ENCODE results near the gene LAPTM5. TPM values are rescaled to one million over a fixed set of nuclear protein-coding genes. Genes with fewer than 3 reads are reported as not detected.

LAPTM5 gene
- total and polyA plus RNA-seq, 2 donors (not counting 1 experiment from before 2014, with no cell fraction given) = 1,384 to 1,519 TPM

DNA sequence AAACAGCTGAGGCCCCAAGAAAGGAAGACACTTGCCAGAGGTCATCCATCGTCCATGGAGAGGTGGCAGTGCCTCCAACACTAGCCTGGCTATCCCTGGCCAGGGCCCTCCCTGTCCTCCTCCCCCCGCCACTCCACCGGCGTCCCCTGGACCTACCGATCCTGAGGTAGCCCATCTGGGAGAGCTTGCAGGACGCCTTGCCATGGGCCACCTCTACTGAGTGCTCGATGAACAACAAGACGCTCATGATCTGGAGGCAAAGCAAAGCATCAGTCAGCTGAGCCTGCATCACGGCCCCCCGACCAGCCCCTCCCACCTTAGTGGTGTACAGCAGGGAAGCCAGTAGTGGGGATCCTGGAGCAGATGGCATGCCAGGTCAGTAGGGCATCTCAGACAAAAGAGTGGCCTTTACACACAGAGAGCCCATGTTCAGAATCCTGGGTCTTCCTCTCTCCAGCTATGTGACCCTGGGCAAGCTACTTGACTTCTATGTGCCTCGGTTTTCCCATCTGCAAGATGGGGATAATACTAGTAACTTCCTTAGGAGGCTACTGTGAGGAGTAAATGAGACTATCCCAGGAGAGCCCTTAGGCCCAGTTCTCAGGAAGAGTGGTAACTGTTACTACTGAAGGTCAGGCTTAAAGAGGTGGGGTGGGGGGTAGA lies 15.1 kb downstream of the LAPTM5 start:
- H3K79me2 ChIP-seq (ENCODE audit: control insufficient read depth, insufficient read depth, low read length) = peaks cover 99% of the 10 kb centered on the region
- no peak overlapping the region for H3K9ac ChIP-seq (ENCODE audit: low read length)
- ATAC-seq (ENCODE audit: low read depth) (no peak), DNase-seq (no peak)
- POLR2A ChIA-PET = interaction anchor here (0.7 to 10.4 kb wide), 5 partner anchors 8 to 323 kb away, joined by 3 to 152 read pairs (median 3); partner anchors contain the start of genes LAPTM5 and PUM1
- no peak overlapping the region for H2AFZ ChIP-seq (ENCODE audit: insufficient read depth, low read depth, low read length, poor library complexity, severe bottlenecking)
- H4K20me1 ChIP-seq (ENCODE audit: control insufficient read depth, insufficient read depth, low read length, poor library complexity, severe bottlenecking) = peaks cover 95% of the 10 kb centered on the region
- peaks cover 78 to 99% of the 10 kb centered on the region in 2 donors for H3K4me1 ChIP-seq (ENCODE audit: control insufficient read depth in 2 of 2, insufficient read depth in 2 of 2, low read length in 2 of 2)
- intact Hi-C loops (cut with micrococcal nuclease) = loop anchor here (2.0 to 5.0 kb wide), 2 partner anchors 24 to 35 kb away; no protein-coding TSS in a partner anchor
- H3K9me3 ChIP-seq (ENCODE audit: control extremely low read depth in 1 of 3, control insufficient read depth in 2 of 3, insufficient read depth in 1 of 3, low read length in 2 of 3) = no peaks in the 10 kb centered on the region
- peak overlapping the region; percentile 78 for H3K4me3 Mint-ChIP-seq
- H3K27me3 Mint-ChIP-seq = no peaks in the 10 kb centered on the region
- H3K4me1 Mint-ChIP-seq = peaks cover 94% of the 10 kb centered on the region
- peaks cover 2 to 88% of the 10 kb centered on the region in 2 experiments for H3K36me3 ChIP-seq (replicated peaks in 1 of 2; ENCODE audit: control extremely low read depth in 1 of 2, control insufficient read depth in 1 of 2, extremely low read depth in 1 of 2, insufficient read depth in 2 of 2, low read length in 1 of 2)
- no peaks in the 10 kb centered on the region for H3K9me3 Mint-ChIP-seq (ENCODE audit: insufficient read depth)
- no peak for TF ChIP-seq EZH2 (IDR thresholded peaks at IDR 0.05; ENCODE audit: borderline replicate concordance, insufficient read depth, low read depth, low read length, poor library complexity, severe bottlenecking)
- TF ChIP-seq, protein P1, sequence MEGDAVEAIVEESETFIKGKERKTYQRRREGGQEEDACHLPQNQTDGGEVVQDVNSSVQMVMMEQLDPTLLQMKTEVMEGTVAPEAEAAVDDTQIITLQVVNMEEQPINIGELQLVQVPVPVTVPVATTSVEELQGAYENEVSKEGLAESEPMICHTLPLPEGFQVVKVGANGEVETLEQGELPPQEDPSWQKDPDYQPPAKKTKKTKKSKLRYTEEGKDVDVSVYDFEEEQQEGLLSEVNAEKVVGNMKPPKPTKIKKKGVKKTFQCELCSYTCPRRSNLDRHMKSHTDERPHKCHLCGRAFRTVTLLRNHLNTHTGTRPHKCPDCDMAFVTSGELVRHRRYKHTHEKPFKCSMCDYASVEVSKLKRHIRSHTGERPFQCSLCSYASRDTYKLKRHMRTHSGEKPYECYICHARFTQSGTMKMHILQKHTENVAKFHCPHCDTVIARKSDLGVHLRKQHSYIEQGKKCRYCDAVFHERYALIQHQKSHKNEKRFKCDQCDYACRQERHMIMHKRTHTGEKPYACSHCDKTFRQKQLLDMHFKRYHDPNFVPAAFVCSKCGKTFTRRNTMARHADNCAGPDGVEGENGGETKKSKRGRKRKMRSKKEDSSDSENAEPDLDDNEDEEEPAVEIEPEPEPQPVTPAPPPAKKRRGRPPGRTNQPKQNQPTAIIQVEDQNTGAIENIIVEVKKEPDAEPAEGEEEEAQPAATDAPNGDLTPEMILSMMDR (IDR thresholded peaks at IDR 0.05) = no peak
- 93% methylated on average over 6 of the region's 11 CpGs for WGBS (ENCODE audit: insufficient coverage)
- no peaks in the 10 kb centered on the region for H3K27me3 ChIP-seq (replicated peaks in 1 of 4; ENCODE audit: control extremely low read depth in 1 of 4, control insufficient read depth in 3 of 4, insufficient read depth in 4 of 4, low read length in 3 of 4)
- peak overlapping the region; percentile 87 for H3K27ac Mint-ChIP-seq
- CTCF ChIA-PET = interaction anchor here (4.8 to 38.6 kb wide), 4 partner anchors 9 to 40 kb away, joined by 22 to 769 read pairs (median 420); partner anchors contain the start of genes LAPTM5 and MATN1
- no peak overlapping the region for H3K4me3 ChIP-seq (ENCODE audit: control extremely low read depth in 1 of 5, extremely low read depth in 1 of 5, insufficient read depth in 1 of 5, low read depth in 2 of 5, low read length in 4 of 5)
- peak overlapping the region; percentile 98 to 100 for H3K27ac ChIP-seq (ENCODE audit: low read length in 2 of 2)
- H3K4me2 ChIP-seq (replicated peaks; ENCODE audit: low read depth, low read length, poor library complexity, severe bottlenecking) = peak overlapping the region; percentile 94

Measured in B cell (primary cell).